Esophagus muscularis mucosa (tissue), 4 donors: ENCODE data around the gene PIF1.

Source experiments
- EP300 ChIP-seq: sonication (generic); formaldehyde crosslinking; IDR thresholded peaks from one replicate; pipeline ENCODE4 v1.6.1; 2017; ENCODE audit warnings: antibody characterized with exemption
- POLR2A ChIP-seq: fragments of 450-650 bp; IDR thresholded peaks from one replicate; pipeline ENCODE4 v1.6.1; 2017; ENCODE audit warnings: antibody characterized with exemption, moderate library complexity, mild to moderate bottlenecking, low read depth
- POLR2AphosphoS5 ChIP-seq, 2 donors: sonication (generic); formaldehyde crosslinking; IDR thresholded peaks; one replicate each; pipeline ENCODE4 v1.6.1; 2017; ENCODE audit warnings: antibody characterized with exemption in 2 of 2
- TF ChIP-seq, protein P1 (sequence below), 3 experiments: fragments of 200-600 bp in 2 of 3; fragments of 450-650 bp in 1 of 3; sonication (generic) in 2 of 3; IDR thresholded peaks; one replicate each; pipeline ENCODE4 v1.5.1; 2017 to 2019; ENCODE audit warnings: antibody characterized with exemption in 3 of 3, mild to moderate bottlenecking in 2 of 3, moderate library complexity in 1 of 3

DNA sequence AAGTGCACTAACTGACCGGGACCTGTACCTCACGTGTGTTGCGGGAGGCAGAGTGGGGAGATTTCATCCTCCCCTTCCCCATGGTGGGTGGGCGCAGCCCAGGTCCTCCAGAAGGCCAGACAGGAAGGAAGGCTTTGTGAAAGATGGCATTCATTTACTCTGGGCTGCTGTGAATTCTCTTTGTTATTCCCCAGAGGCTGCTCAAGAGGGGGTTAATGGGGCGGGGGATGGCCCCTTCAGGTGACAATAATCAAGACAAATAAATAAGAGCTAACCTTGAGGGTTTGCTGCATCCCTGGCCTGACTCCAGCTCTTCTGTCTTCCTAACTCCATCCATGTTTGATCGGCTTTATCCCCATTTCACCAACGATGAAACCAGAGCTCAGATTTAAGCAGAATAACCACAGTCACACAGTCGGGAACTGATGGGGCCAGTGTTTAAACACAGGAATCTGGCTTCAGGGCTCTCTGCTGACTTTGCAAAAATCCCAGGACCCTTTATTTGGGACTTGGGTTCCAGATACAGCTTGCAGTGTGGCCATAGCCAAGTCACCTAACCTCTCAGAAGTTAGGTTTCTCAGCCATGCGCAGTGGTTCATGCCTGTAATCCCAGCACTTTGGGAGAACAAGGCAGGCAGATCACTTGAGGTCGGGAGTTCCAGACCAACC is 16.5 kb downstream of the PIF1 start:
- TF ChIP-seq, protein P1, sequence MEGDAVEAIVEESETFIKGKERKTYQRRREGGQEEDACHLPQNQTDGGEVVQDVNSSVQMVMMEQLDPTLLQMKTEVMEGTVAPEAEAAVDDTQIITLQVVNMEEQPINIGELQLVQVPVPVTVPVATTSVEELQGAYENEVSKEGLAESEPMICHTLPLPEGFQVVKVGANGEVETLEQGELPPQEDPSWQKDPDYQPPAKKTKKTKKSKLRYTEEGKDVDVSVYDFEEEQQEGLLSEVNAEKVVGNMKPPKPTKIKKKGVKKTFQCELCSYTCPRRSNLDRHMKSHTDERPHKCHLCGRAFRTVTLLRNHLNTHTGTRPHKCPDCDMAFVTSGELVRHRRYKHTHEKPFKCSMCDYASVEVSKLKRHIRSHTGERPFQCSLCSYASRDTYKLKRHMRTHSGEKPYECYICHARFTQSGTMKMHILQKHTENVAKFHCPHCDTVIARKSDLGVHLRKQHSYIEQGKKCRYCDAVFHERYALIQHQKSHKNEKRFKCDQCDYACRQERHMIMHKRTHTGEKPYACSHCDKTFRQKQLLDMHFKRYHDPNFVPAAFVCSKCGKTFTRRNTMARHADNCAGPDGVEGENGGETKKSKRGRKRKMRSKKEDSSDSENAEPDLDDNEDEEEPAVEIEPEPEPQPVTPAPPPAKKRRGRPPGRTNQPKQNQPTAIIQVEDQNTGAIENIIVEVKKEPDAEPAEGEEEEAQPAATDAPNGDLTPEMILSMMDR (IDR thresholded peaks at IDR 0.05) = no peak
- TF ChIP-seq EP300 (no peak), POLR2A (no peak), POLR2AphosphoS5 (IDR thresholded peaks at IDR 0.05) (no peak)
